Esophagus muscularis mucosa (tissue), 3 donors: Measurements from ENCODE around the gene ALDOB.

Experiments used
- POLR2AphosphoS5 ChIP-seq, 2 donors: sonication (generic); formaldehyde crosslinking; IDR thresholded peaks; one replicate each; pipeline ENCODE4 v1.6.1; 2017; ENCODE audit warnings: antibody characterized with exemption in 2 of 2
- TF ChIP-seq, protein P1 (sequence below), 3 experiments: fragments of 200-600 bp in 2 of 3; fragments of 450-650 bp in 1 of 3; sonication (generic) in 2 of 3; IDR thresholded peaks; one replicate each; pipeline ENCODE4 v1.5.1; 2017 to 2019; ENCODE audit warnings: antibody characterized with exemption in 3 of 3, mild to moderate bottlenecking in 2 of 3, moderate library complexity in 1 of 3

DNA sequence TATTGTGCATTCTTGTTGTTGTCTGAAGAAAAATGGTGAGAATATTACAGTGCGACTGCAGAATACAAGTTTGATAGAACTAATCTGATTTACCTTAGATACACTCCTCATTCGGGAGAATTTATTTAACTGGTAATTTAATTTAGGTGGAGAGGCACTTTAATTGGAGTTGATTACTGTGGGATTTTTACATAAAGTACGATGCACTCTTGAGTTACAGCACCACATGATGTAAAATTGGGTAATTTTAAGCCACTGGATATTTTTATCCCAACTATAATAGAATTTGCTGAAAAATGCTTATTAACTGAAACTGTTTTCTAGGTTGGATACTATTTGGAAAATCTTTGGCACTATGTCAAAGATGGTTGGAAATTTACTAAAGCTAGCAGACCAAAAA is 35.4 kb upstream of the ALDOB start:
- TF ChIP-seq, protein P1, sequence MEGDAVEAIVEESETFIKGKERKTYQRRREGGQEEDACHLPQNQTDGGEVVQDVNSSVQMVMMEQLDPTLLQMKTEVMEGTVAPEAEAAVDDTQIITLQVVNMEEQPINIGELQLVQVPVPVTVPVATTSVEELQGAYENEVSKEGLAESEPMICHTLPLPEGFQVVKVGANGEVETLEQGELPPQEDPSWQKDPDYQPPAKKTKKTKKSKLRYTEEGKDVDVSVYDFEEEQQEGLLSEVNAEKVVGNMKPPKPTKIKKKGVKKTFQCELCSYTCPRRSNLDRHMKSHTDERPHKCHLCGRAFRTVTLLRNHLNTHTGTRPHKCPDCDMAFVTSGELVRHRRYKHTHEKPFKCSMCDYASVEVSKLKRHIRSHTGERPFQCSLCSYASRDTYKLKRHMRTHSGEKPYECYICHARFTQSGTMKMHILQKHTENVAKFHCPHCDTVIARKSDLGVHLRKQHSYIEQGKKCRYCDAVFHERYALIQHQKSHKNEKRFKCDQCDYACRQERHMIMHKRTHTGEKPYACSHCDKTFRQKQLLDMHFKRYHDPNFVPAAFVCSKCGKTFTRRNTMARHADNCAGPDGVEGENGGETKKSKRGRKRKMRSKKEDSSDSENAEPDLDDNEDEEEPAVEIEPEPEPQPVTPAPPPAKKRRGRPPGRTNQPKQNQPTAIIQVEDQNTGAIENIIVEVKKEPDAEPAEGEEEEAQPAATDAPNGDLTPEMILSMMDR (IDR thresholded peaks at IDR 0.05) = no peak
- TF ChIP-seq POLR2AphosphoS5 (IDR thresholded peaks at IDR 0.05) = no peak
